DMS153 (cell line): ENCODE data around the gene TNFSF11.
"Not testable (repeated sequence)": the region's sequence is repeated elsewhere in the genome, so short reads cannot be mapped to it uniquely, and the experiment has no call there.

Experiments
- DNase-seq: peaks from one replicate; lab custom pipeline; 2025; lab: John Stamatoyannopoulos, UW

The TNFSF11 gene

GRCh38 chr13:42560320-42560719 is 13.6 kb upstream of the TNFSF11 start:
- DNase-seq, result not testable (repeated sequence)

DNA sequence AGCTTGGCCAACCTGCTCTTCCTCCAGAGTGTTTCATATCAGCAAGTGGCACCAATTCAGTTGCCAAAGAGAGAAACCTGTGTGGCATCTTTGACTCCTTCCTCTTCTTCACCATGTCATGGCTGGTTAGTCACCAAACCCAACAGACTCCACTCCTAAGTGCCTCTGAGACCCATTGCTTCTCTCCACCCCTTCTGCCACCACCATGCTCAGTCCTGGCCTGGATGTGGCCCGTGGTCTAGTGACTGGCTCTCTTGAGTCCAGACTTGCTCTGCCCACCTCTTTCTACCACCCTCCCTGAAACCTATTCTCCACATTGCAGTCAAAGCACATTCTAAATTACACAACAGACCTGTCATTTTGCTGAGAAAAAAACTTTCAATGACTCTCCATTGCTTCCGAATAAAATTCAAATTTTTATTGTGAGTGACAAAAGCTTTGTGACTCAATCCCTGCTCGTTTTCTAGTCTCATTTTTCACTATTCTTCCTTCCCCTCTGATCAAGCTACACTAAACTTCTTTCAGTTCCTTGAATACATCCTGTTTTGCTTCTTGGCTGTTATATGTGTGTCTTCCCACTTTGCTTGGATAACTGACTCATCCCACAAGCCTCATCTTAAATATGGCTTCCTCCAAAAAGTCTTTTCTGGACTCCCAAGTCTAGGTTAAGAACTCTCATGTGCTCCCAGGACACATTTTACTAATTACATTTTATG is 12.0 kb upstream of the TNFSF11 start:
- no peak for DNase-seq

DNA sequence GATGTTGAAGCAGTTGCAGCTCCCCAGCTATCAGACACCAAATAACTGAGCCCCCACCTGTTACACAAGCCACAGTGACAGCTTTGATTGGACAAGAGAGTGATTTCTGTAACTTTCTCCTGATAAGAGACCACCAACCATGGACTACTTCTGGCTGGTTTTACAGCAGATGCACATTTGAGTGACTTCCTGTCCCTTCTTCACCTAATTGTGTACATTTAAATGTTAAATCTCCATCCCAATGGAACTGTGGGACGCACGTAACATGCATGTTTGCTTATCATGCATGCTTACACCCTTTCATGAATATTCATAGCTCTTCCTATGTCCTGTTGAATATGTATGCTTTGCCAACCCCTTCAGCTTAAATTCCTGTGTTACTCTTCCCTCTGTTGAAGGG is 6.0 kb upstream of the TNFSF11 start:
- DNase-seq, result no peak

DNA sequence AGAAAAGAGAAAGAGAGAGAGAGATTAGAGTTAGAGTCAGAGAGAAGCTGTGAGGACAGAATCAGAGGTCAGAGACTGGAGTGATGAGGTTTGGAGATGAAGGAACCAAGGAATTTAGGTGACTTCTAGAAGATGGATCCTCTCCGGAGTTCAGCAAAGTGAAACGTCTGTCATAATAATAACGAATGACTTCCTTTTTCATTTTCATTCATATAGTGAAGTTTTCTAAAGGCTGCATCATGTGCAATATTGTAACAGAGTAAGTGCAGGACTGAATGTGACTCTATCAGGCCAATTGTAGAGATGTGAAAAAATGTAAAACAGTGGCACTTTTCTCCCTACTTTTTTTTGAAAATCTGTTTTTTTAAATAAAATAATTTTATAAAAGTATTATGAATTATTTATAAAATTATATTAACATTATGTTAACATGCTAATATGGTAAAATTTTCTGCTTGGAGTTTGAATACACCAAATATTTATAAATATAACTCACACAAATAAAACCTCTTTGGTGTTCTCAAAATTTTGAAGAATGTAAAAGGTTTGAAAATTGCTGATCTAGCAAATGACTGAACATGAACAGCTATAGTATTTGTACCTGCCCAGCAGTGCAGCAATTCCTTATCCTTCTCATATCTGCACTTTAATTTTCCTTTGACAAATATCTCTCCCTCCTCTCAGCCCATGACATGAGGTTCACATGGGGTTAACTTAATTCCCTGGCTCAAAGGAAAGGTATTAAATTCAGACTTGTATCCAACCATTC is 4.2 kb upstream of the TNFSF11 start:
- DNase-seq, result no peak

- DNase-seq, result no peak
Measured at GRCh38 chr13:42571895-42572294, 2.1 kb upstream of the TNFSF11 start.

GRCh38 chr13:42574435-42575311 is 721 bp downstream of the TNFSF11 start:
- DNase-seq, result no peak

DNA sequence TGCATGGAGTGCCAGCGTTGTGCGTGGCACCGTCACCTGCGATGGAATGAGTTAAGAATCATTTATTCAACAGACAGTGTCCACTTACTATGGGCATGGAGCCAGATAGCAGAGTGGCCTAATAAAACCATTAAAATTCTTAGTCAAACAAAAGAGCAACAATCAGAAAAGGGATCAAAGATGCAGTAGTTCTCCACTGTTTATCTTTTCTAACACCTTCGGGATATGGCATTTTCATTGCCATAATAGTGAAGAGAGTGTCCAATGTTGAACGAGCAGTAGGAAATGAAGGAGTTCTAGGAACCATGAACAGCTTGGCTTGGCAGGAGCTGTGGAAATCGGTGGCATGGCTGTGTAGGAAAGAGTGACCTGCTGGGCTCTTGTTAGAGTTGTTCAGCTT is 2.0 kb downstream of the TNFSF11 start:
- DNase-seq, result no peak

- no peak for DNase-seq
Measured at GRCh38 chr13:42577538-42577937, 3.6 kb downstream of the TNFSF11 start.

GRCh38 chr13:42580644-42581043 is 6.7 kb downstream of the TNFSF11 start:
- DNase-seq, result no peak

DNA sequence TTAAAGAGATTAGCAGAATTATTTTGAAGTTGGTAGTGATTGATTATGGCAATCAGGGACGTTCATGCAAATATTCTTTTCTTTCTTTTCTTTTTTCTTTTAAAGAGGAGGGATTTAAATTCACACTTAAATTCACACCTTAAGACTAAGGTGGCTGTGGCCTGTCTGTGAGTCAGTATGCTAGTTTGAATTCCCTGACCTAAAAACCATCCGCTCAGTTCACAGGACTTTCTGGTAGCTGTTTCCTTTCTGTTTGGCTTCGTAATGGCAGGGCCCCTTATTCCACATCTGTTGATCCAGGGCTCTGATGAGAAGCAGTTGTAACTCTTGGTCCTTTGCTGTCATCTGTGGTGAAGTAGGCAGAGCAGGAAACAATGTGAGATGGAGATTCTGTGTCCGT is 7.5 kb downstream of the TNFSF11 start:
- DNase-seq, result no peak

DNA sequence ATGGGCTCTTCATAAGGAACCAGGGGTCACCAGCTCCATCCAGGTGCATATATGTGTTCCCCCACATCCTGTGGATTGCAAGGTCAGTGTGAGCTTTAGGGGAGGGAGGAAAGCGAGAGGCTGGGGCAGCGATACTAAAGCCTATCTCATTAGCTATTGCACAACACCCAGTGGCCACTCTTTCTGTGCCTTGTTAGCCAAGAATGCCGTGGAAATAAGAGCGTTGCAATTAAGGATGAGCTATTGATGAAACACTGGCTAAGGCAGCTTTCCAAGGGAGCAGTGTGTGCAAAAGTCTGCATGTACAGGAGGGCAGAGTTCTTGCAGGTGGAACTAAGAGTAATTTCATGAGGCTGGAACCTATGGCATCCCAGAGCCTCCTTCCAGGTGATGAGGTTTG is 17.6 kb downstream of the TNFSF11 start:
- no peak for DNase-seq

DNA sequence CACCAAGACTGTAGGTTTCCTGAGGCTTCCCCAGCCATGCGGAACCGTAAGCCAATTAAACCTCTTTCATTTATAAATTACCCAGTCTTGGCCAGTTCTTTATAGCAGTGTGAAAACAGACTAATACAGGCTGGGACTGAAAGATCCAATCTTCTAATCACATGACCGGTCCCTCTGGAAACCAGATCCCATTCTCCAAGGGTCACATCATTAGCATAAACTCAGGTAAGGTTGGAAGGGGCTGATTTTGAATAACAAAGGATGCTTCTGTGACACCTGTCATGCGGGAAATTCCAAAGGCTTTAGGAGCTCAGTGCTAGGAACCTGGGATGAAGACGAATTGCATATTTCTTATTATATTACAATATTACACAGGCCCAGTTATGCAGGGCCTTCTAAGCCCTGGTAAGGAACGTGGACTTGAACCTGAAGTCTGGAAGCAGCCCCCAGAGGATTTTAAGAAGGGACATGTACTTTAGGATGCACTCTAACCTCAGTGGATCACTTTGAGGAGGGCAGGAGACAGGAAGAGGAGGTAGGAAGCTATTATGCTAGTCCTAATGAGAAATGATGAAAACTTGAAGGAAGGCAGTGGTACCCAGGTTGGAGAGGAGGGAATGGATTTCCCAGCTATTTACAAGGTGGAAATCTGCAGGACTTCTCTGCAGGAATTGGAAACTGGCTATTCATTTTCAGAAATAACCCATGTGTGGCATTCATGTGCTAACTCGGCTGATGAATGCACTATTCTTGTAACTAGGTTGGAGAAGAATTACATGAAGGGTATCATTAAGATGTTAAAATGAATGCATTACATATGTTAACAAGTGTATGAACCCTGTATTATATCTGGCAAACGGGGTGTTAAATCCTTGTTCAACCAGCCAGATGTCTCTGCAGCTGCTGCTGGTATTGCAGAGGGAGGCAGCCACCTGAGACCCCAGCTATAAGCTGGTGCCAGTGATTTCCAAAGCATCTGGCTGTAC is 19.3 kb downstream of the TNFSF11 start:
- no peak for DNase-seq

DNA sequence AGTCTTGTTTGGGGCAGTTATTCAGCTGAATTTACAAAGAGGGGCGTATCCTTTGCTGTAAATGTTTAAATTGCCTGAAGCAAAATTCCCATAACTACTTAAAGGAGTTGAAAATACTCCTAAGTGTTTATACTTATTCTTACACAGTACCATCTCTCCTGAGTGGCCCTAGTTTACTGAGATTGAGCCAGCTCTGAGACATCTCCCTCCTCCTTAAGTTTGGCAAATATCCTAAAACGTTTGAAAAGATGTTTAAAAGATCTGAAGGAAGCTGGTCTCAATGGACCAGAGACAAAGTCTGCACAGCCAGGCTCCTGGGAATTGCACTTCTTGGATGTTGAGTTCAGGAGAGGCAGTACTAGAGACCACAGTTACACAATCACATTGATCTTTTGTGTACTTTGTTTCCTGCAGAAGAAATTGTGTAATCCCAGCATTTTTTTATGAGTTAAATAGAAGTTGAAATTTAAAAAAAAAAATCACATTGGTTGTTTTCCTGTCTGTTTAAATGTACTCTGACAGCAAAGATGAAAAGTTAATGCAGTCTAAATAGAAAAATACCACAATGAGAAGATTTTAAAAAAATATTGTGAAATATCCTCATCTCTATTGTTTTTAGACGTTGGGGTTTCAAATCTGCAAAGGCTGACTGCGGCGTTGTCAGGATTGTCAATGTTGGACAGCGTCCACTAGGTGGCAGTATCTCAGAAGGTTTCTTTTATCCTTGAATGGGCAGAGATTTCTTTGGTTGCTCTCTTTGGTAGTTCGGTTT is 20.7 kb downstream of the TNFSF11 start:
- peak; percentile 33 for DNase-seq

GRCh38 chr13:42595253-42595571 is 21.3 kb downstream of the TNFSF11 start:
- DNase-seq, result no peak

- no peak for DNase-seq
Measured at GRCh38 chr13:42597505-42597904, 23.6 kb downstream of the TNFSF11 start.

DNA sequence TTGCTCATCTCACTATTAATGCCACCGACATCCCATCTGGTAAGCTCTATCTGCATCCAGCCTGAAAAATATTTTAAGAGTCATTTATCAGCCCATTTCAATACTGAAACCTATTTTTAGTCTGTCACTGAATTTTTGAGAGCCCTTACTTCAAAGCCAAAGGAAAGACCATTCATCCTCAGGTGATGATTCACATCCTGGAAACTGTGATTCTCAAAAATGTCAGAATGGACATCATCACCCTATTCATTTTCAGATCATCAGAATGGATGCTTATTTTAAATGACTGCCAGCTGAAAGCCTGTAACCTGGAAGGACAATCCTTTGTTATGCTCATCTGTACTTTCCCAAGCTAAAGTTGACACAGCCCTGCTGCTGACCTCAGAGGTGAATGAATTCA is 27.0 kb downstream of the TNFSF11 start:
- no peak for DNase-seq

GRCh38 chr13:42602906-42603305 is 29.0 kb downstream of the TNFSF11 start:
- no peak for DNase-seq

GRCh38 chr13:42603571-42603970 is 29.6 kb downstream of the TNFSF11 start:
- no peak for DNase-seq

DNA sequence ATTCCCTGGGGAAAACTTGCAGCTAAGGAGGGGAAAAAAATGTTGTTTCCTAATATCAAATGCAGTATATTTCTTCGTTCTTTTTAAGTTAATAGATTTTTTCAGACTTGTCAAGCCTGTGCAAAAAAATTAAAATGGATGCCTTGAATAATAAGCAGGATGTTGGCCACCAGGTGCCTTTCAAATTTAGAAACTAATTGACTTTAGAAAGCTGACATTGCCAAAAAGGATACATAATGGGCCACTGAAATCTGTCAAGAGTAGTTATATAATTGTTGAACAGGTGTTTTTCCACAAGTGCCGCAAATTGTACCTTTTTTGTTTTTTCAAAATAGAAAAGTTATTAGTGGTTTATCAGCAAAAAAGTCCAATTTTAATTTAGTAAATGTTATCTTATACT is 33.6 kb downstream of the TNFSF11 start:
- no peak for DNase-seq

DNA sequence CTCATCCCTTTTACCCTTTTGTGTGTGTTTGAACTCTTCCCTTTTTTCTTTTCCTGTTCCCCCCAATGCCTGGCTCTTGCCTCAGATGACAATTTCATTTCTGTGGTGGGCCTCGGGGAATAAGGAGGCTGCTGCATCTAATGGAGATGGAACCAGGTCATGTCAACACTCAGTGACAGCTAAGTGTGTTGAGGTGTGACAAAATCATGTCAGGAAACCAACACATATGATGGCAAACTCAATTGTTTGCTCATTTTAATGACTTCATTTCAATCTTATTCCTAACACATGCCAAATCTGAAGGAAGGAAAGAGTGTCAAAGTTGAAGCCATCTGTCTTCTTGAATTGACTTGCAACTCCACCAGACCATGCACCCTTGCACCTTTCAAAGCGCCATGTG is 36.7 kb downstream of the TNFSF11 start:
- no peak for DNase-seq
